ENCODE measurements around the gene PPID. TPM values are rescaled to one million over a fixed set of nuclear protein-coding genes. Genes with fewer than 3 reads are reported as not detected.

The PPID gene
- total and polyA plus RNA-seq, 2 of the 4 experiments (the other 2 are of a cell fraction) = 11.8 to 21.1 TPM

- H3K4me1 ChIP-seq (ENCODE audit: control insufficient read depth, insufficient read depth, low read length) = no peaks in the 10 kb centered on the region; the same call in 1 of the 2 replicates
- H3K9me3 ChIP-seq (ENCODE audit: control insufficient read depth, insufficient read depth, low read length) = no peaks in the 10 kb centered on the region
- no peak overlapping the region for H2BK5ac ChIP-seq (ENCODE audit: low read depth, low read length, poor library complexity, severe bottlenecking)
- H3K36me3 ChIP-seq (ENCODE audit: control insufficient read depth, insufficient read depth, low read length) = no peaks in the 10 kb centered on the region
- H2BK20ac ChIP-seq (ENCODE audit: low read depth, low read length) = no peak overlapping the region
- H3K14ac ChIP-seq (replicated peaks; ENCODE audit: low read depth, low read length) = no peak overlapping the region
- intact Hi-C loops (cut with micrococcal nuclease) (no loop called here), in situ Hi-C loops (cut with MboI; ENCODE audit: low sequenced_read_pairs) (no loop called here), dilution Hi-C loops (cut with HindIII; ENCODE audit: low sequenced_read_pairs, unreplicated experiment) (no loop called here)
- H4K20me1 ChIP-seq (ENCODE audit: insufficient read depth, low read length) = no peaks in the 10 kb centered on the region
- CTCF ChIA-PET = no interaction called here
- no peak for ATAC-seq (ENCODE audit: low read depth)
- H3K4me3 ChIP-seq (ENCODE audit: insufficient read depth, low read depth, low read length) = no peak overlapping the region
- H4K8ac ChIP-seq (ENCODE audit: low read depth in 2 of 2, low read length in 2 of 2) = no peak overlapping the region
- no peak overlapping the region for H3K4ac ChIP-seq (ENCODE audit: low read depth, low read length)
- no peak for TF ChIP-seq RAD21 (IDR thresholded peaks at IDR 0.05; ENCODE audit: low read length)
- TF ChIP-seq MXI1 (IDR thresholded peaks at IDR 0.05; ENCODE audit: borderline replicate concordance, low read depth, low read length) = no peak
- TF ChIP-seq RCOR1 (IDR thresholded peaks at IDR 0.05; ENCODE audit: insufficient replicate concordance, low read length) = no peak
- TF ChIP-seq BHLHE40 (IDR thresholded peaks at IDR 0.05; ENCODE audit: low read depth, low read length) = no peak
- TF ChIP-seq RFX5 (IDR thresholded peaks at IDR 0.05; ENCODE audit: low read depth, low read length) = no peak
- TF ChIP-seq POLR2A (IDR thresholded peaks at IDR 0.05; ENCODE audit: low read depth, low read length) = no peak
- TF ChIP-seq CEBPB (IDR thresholded peaks at IDR 0.05; ENCODE audit: low read depth, low read length) = no peak
- no peak for TF ChIP-seq ELK1 (IDR thresholded peaks at IDR 0.05; ENCODE audit: borderline replicate concordance, low read depth, low read length)
- no peak for TF ChIP-seq MAFK (IDR thresholded peaks at IDR 0.05; ENCODE audit: low read depth, low read length)
- TF ChIP-seq SMC3 (IDR thresholded peaks at IDR 0.05; ENCODE audit: low read depth, low read length) = no peak
- TF ChIP-seq USF2 (IDR thresholded peaks at IDR 0.05; ENCODE audit: low read depth, low read length) = no peak
- TF ChIP-seq FOS (IDR thresholded peaks at IDR 0.05; ENCODE audit: low read depth, low read length) = no peak
- no peak for TF ChIP-seq NFE2L2 (IDR thresholded peaks at IDR 0.05; ENCODE audit: low read depth, low read length)
- peaks cover 4 to 22% of the 10 kb centered on the region in 2 experiments; a peak in 3 of 4 replicates for H3K79me1 ChIP-seq (ENCODE audit: low read depth in 1 of 2, low read length in 2 of 2)
- no peak overlapping the region for H3K27ac ChIP-seq (ENCODE audit: insufficient read depth, low read length)
- H2BK15ac ChIP-seq (ENCODE audit: low read depth, low read length) = no peak overlapping the region
- no TSS peak for BruUV-seq (replicated peaks)
- H3K9me1 ChIP-seq (ENCODE audit: insufficient read depth, low read length) = peaks cover 4% of the 10 kb centered on the region; the same call in 1 of the 2 replicates
- no peak overlapping the region for H2BK120ac ChIP-seq (ENCODE audit: low read depth, low read length)
- no peak overlapping the region for H2AFZ ChIP-seq (replicated peaks; ENCODE audit: low read length, poor library complexity)
- H3K18ac ChIP-seq (ENCODE audit: low read depth, low read length) = no peak overlapping the region
- H2AK5ac ChIP-seq (ENCODE audit: low read depth, low read length) = no peak overlapping the region
- no peak overlapping the region for H4K91ac ChIP-seq (ENCODE audit: insufficient read depth, low read depth, low read length)
- H3K9ac ChIP-seq (ENCODE audit: low read depth, low read length) = no peak overlapping the region
- H4K5ac ChIP-seq (ENCODE audit: low read depth, low read length) = no peak overlapping the region
- no peak for DNase-seq
- H2AK9ac ChIP-seq (replicated peaks; ENCODE audit: low read depth, low read length, poor library complexity) = no peak overlapping the region
- H3K23ac ChIP-seq (ENCODE audit: low read depth, low read length) = 0 out of 2 replicates have a peak overlapping the region, but pooled peaks have one; percentile 36
- H3K27me3 ChIP-seq (ENCODE audit: control insufficient read depth, insufficient read depth, low read length) = no peaks in the 10 kb centered on the region
- H3K4me2 ChIP-seq (ENCODE audit: low read depth, low read length) = no peak overlapping the region
- H3K56ac ChIP-seq (ENCODE audit: extremely low read depth, insufficient read depth, low read length) = no peak overlapping the region
- WGBS, 2 experiments (ENCODE audit: extremely low coverage in 2 of 2, insufficient read length in 1 of 2) = no CpG with 5 or more reads among the region's 6 CpGs
- POLR2A ChIA-PET (ENCODE audit: unreplicated experiment) = no interaction called here
Measured at GRCh38 chr4:158766434-158767044, 43.3 kb upstream of the PPID start.

Data from IMR-90 (cell line).